T-helper 1 cell treated with Interleukin-12 subunit alpha and Interleukin-12 subunit beta and Interleukin-4 antibody, amounts not matched to agents 30 μg/mL and 1 μg/mL, for 36 hours (primary cell): Measurements from ENCODE around the gene UGT1A4.
"Not testable (repeated sequence)": the region's sequence is repeated elsewhere in the genome, so short reads cannot be mapped to it uniquely, and the experiment has no call there.

Experiments used
- H3K27ac Mint-ChIP-seq: one replicate; pipeline ENCODE4 v1.8.0; 2021; ENCODE audit warnings: mild to moderate bottlenecking, mixed read lengths
- H3K27me3 Mint-ChIP-seq: one replicate; pipeline ENCODE4 v1.8.0; 2021; ENCODE audit warnings: low read depth, mixed read lengths
- H3K36me3 Mint-ChIP-seq: one replicate; pipeline ENCODE4 v1.8.0; 2021; ENCODE audit warnings: low read depth, mixed read lengths
- H3K4me1 Mint-ChIP-seq: one replicate; pipeline ENCODE4 v1.8.0; 2021; ENCODE audit warnings: low read depth, mixed read lengths
- H3K4me3 Mint-ChIP-seq: one replicate; pipeline ENCODE4 v1.8.0; 2021; ENCODE audit warnings: mild to moderate bottlenecking, moderate library complexity, mixed read lengths
- H3K9me3 Mint-ChIP-seq: one replicate; pipeline ENCODE4 v1.8.0; 2021; ENCODE audit warnings: mixed read lengths

UGT1A4 gene

GRCh38 chr2:233689501-233689900 lies 29.0 kb upstream of the UGT1A4 start:
- no peaks in the 10 kb centered on the region for H3K4me1 Mint-ChIP-seq
- no peaks in the 10 kb centered on the region for H3K9me3 Mint-ChIP-seq
- H3K4me3 Mint-ChIP-seq = no peak overlapping the region
- H3K27ac Mint-ChIP-seq = no peak overlapping the region
- no peaks in the 10 kb centered on the region for H3K36me3 Mint-ChIP-seq
- H3K27me3 Mint-ChIP-seq = peaks cover 15% of the 10 kb centered on the region

- H3K36me3 Mint-ChIP-seq = no peaks in the 10 kb centered on the region
- H3K27me3 Mint-ChIP-seq = peaks cover 15% of the 10 kb centered on the region
- no peak overlapping the region for H3K4me3 Mint-ChIP-seq
- no peaks in the 10 kb centered on the region for H3K4me1 Mint-ChIP-seq
- H3K9me3 Mint-ChIP-seq = no peaks in the 10 kb centered on the region
- no peak overlapping the region for H3K27ac Mint-ChIP-seq
These were observed 28.1 kb upstream of the UGT1A4 start for GRCh38 chr2:233690444-233690843.

DNA sequence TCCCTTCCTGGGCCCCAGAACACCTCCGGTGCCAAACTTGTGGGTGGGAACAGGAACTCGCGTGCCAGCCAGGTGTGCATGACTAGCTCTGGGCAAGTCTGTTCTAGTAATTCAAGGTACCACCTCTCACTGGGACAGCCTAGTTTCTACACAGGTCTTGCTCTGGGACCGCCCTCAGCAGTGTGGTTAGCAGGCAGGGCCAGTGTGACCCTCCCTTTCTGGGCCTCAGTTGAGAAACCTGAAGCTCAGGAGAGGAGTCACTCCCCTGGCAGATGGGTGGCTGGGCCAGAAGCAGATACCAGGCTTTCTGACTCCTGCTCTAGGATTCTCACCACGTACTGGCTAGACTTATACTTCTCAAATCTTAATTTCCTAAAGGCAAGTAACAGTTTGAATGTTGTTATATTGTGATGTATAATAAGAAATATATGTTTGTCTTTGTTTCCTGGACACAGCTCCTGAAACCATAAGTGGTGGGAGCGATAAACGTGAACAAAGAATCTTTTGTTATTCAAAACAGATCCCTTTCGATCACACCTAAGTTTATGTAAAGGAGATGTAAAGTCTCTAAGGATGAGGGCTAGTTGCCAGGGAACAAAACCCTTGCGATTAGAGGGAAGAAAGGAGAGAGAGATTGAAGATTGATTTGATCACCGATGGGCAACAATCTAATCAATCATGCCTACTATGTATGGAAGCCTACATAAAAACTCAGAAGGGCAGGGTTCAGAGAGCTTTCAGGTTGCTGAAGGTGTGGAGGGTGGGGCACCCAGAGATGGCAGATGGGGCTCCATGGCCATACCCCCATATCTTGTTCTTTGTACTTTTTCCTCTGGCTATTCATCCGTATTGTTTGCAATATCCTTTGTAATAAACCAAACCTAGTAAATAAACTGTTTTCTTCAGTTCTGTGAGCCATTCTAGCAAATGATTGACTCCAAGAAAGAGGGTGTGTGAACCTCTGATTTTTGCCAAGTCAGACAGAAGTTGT lies 26.8 kb upstream of the UGT1A4 start:
- H3K9me3 Mint-ChIP-seq = no peaks in the 10 kb centered on the region
- H3K36me3 Mint-ChIP-seq = no peaks in the 10 kb centered on the region
- H3K4me3 Mint-ChIP-seq = no peak overlapping the region
- H3K27me3 Mint-ChIP-seq = peaks cover 11% of the 10 kb centered on the region
- H3K27ac Mint-ChIP-seq = no peak overlapping the region
- H3K4me1 Mint-ChIP-seq = no peaks in the 10 kb centered on the region

DNA sequence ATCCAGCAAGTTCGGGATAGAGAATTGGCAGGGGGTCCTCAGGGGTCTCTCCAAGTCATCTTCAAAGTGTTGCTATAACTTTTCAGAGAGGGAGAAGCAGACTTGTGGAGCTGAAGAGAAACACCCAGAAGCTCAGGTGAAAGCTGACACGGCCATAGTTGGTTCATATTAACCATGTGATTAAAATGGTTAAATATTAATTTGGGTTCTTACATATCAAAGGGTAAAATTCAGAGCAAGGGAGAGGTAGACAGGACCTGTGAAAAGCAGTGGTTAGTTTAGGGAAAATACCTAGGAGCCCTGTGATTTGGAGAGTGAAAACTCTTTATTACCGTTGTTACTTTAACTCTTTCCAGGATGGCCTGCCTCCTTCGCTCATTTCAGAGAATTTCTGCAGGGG lies 25.9 kb upstream of the UGT1A4 start, which contains the start of gene UGT1A6:
Gene UGT1A6 (plus strand): TSS at position 243 of the 400 bp plus-strand sequence. CDS start 115 bp downstream, at position 358.
- no peak within 1 kb of the TSS for H3K27ac Mint-ChIP-seq
- H3K27me3 Mint-ChIP-seq = peaks cover 14% of the 10 kb centered on the region
- no peak within 1 kb of the TSS for H3K4me3 Mint-ChIP-seq
- no peaks in the 10 kb centered on the region for H3K4me1 Mint-ChIP-seq
- no peaks in the 10 kb centered on the region for H3K36me3 Mint-ChIP-seq
- no peaks in the 10 kb centered on the region for H3K9me3 Mint-ChIP-seq

DNA sequence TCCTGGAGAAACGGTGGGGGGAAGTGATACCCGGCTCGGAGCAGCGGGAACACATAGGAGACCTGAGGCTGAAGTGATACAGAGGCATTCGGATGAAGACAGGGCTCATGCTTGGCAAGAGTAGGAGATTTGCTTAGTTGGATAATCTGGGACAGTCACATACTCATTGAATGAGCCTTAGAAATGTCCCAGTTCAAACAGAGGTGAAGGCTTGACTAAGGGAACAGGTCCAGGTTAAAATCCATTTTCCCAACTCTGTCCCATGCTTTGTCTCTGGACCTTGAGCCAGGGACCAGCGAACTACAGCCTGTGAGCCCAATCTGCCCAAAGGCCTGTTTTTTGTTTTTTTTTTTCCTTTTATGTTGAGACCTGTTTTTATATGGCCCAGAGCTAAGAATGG lies 24.6 kb upstream of the UGT1A4 start:
- H3K4me3 Mint-ChIP-seq = no peak overlapping the region
- H3K4me1 Mint-ChIP-seq = no peaks in the 10 kb centered on the region

DNA sequence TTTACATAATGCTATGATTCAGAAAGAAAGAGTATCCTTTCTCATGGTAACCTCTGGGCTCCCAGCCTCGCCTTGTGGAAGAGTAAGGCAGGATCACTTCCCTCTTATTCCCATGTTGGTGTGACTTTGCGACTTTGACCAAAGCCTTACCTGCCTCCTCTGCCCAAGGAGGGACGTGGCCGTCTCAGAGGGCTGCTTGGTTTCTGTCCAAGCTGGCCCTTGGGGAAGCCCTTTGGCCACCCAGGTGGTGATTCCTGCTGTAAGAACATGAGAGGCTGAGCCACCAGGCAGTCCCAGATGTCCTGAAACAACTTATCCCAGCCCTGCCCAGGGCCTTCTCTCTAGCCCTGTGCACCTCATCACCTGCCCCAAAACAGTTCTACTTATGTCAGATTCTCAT lies 19.8 kb upstream of the UGT1A4 start:
- Mint-ChIP-seq H3K27me3 (peaks cover 8% of the 10 kb centered on the region), H3K27ac (no peak overlapping the region), H3K4me1 (no peaks in the 10 kb centered on the region), H3K4me3 (no peak overlapping the region), H3K9me3 (no peaks in the 10 kb centered on the region), H3K36me3 (no peaks in the 10 kb centered on the region)

More for the DNA sequence above, 24.6 kb upstream of the UGT1A4 start:
- no peaks in the 10 kb centered on the region for H3K36me3 Mint-ChIP-seq
- H3K9me3 Mint-ChIP-seq = no peaks in the 10 kb centered on the region
- no peak overlapping the region for H3K27ac Mint-ChIP-seq
- peaks cover 6% of the 10 kb centered on the region for H3K27me3 Mint-ChIP-seq

GRCh38 chr2:233699424-233700027 lies 19.0 kb upstream of the UGT1A4 start:
- Mint-ChIP-seq H3K4me1 (no peaks in the 10 kb centered on the region), H3K36me3 (no peaks in the 10 kb centered on the region), H3K27me3 (peaks cover 14% of the 10 kb centered on the region), H3K4me3 (no peak overlapping the region), H3K27ac (no peak overlapping the region), H3K9me3 (no peaks in the 10 kb centered on the region)

DNA sequence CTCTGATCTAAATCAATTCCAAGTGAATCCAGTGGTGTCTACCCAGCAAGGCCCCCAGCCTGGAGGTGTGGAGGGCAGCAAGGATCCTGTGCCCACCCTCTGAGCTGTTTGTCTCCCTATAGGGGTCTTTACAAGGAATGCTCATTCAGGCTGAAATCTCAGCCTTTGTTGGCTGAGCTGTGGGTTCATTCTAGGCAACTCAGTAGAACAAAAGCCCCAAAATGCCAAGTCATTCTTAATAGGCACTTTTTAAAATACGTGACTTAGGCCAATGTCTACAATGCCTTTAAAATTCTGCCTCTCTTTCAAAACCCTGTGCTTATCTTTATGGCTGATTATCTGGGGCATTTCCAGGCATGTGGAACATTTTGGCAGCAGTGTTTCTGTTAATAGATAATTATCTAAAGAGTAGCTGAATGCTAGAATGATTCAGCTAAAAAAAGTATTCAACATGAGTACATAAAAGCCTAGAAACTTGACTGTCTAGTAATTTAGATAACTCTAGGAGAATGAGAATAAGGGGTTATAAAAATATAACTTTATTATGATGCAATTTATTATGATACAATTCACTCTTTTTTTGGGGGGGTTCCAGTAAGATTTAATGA lies 18.4 kb upstream of the UGT1A4 start:
- no peaks in the 10 kb centered on the region for H3K4me1 Mint-ChIP-seq

GRCh38 chr2:233700842-233701241 lies 17.7 kb upstream of the UGT1A4 start:
- not testable (repeated sequence) for H3K36me3 Mint-ChIP-seq, H3K9me3 Mint-ChIP-seq, H3K4me1 Mint-ChIP-seq, H3K27ac Mint-ChIP-seq, H3K4me3 Mint-ChIP-seq
- peaks cover 20% of the 10 kb centered on the region for H3K27me3 Mint-ChIP-seq

More for the DNA sequence above, 18.4 kb upstream of the UGT1A4 start:
- no peaks in the 10 kb centered on the region for H3K36me3 Mint-ChIP-seq
- H3K27ac Mint-ChIP-seq = no peak overlapping the region
- H3K9me3 Mint-ChIP-seq = no peaks in the 10 kb centered on the region
- H3K4me3 Mint-ChIP-seq = no peak overlapping the region
- peaks cover 15% of the 10 kb centered on the region for H3K27me3 Mint-ChIP-seq

GRCh38 chr2:233702238-233702637 lies 16.3 kb upstream of the UGT1A4 start:
- Mint-ChIP-seq H3K4me1 (no peaks in the 10 kb centered on the region), H3K9me3 (no peaks in the 10 kb centered on the region), H3K27me3 (peaks cover 17% of the 10 kb centered on the region), H3K27ac (no peak overlapping the region), H3K36me3 (no peaks in the 10 kb centered on the region), H3K4me3 (no peak overlapping the region)

DNA sequence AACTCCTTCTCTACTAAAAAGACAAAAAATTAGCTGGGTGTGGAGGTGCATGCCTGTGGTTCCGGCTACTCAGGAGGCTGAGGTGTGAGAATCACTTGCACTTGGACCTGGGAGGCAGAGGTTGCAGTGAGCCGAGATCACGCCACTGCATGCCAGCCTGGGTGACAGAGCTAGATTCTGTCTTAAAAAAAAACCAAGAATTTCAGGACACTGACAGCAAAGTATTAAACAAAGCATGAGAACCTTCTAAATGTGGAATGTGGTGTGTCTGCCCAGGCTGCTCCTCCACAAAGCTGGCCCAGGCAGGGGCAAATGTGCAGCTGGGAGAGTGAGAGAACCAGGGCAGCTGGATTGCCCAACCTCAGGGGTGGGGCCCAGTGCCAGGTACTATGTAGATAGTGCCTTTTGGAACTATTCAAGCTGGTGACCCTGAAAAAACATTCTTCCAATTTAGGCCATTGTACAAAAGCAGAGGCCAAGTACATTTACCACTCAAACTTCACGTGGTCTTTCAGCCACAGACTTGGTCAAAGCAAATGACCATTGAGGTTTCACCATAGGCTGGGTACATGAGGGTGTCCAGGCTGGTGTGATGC lies 12.5 kb upstream of the UGT1A4 start:
- Mint-ChIP-seq H3K27ac (no peak overlapping the region), H3K36me3 (no peaks in the 10 kb centered on the region), H3K4me1 (no peaks in the 10 kb centered on the region), H3K9me3 (no peaks in the 10 kb centered on the region), H3K27me3 (peaks cover 25% of the 10 kb centered on the region), H3K4me3 (no peak overlapping the region)

DNA sequence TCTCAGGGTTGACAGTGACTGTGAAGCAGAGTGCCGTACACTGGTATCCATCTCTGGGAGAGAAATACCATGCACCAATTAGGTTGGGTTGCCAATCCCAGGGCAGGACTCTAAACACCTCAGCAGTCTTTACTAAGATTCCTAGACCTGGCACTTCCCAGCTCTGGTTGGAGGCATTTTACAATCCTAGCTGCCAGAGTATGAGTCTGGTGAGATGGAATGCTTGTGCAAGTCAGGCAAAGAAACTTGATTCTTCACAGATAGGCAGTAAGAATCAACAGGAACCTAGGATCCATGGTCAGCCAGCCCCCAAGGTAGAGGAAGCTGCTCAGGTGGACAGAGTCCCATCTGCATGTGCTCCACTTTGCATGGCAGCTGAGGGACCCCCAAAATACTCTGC lies 11.8 kb upstream of the UGT1A4 start:
- no peak overlapping the region for H3K4me3 Mint-ChIP-seq
- H3K9me3 Mint-ChIP-seq = no peaks in the 10 kb centered on the region
- no peaks in the 10 kb centered on the region for H3K36me3 Mint-ChIP-seq
- H3K27ac Mint-ChIP-seq = no peak overlapping the region
- peaks cover 25% of the 10 kb centered on the region for H3K27me3 Mint-ChIP-seq
- no peaks in the 10 kb centered on the region for H3K4me1 Mint-ChIP-seq

DNA sequence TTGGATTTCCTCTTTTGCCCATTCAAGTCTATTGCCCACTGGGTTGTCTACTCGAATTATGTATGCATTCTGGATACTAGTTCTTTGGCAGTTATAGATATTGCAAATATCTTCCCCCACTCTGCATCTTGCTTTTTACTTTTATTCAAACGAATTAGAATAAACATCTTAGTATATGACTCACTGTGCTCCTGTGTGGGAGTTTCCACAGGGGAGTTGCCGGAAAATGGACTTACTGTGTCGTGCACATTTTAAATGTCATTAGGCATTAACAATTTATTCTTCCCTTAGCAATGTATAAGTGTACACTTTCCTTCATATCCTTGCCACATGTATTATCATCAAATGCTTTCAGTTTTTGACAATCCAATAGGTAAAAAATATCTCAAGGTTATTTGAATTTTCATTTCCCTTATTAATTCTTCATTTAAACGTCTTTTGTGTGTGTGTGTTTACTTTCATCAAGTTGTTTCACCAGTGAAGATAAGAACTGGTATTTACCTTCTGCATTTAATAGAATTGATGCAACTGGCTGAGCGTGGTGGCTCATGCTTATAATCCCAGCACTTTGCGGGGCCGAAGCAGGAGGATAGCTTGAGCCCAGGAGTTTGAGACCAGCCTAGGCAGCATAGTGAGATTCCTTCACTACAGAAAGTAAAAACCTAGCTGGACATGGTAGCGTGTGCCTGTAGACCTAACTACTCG lies 10.4 kb upstream of the UGT1A4 start:
- no peaks in the 10 kb centered on the region for H3K36me3 Mint-ChIP-seq
- peaks cover 32% of the 10 kb centered on the region for H3K27me3 Mint-ChIP-seq
- H3K4me1 Mint-ChIP-seq = no peaks in the 10 kb centered on the region
- H3K4me3 Mint-ChIP-seq = no peak overlapping the region
- H3K27ac Mint-ChIP-seq = no peak overlapping the region
- H3K9me3 Mint-ChIP-seq = no peaks in the 10 kb centered on the region

- no peaks in the 10 kb centered on the region for H3K36me3 Mint-ChIP-seq
- no peak overlapping the region for H3K4me3 Mint-ChIP-seq
- H3K9me3 Mint-ChIP-seq = no peaks in the 10 kb centered on the region
- no peaks in the 10 kb centered on the region for H3K4me1 Mint-ChIP-seq
- no peak overlapping the region for H3K27ac Mint-ChIP-seq
- peaks cover 37% of the 10 kb centered on the region for H3K27me3 Mint-ChIP-seq
These were observed 9.6 kb upstream of the UGT1A4 start for GRCh38 chr2:233708942-233709341.
